Natural killer cell (primary cell): ENCODE data around the gene SHKBP1. TPM values are rescaled to one million over a fixed set of nuclear protein-coding genes. Genes with fewer than 3 reads are reported as not detected.
A peak's percentile ranks its signal among the peaks of the same experiment; 100 is the strongest.

Experiments used
- ATAC-seq, 3 donors: fragments of 150-1000 bp in 2 of 3; fragments of 200-7000 bp in 1 of 3; cut with Tn5 transposase; 1 replicate in 1 of 3; 2 replicates in 2 of 3; pipeline ENCODE4 v1.10.0; 2021; ENCODE audit warnings: mild to moderate bottlenecking in 2 of 3, moderate library complexity in 2 of 3
- DNase-seq, 2 donors: peaks; one replicate each; pipeline versions ENCODE4 v3.0.0 to v3.0.0-alpha.2; 2013 to 2021; ENCODE audit warnings: mixed read lengths in 1 of 2
- H3K27ac ChIP-seq: one replicate; pipeline ENCODE4 v1.5.1; 2013; ENCODE audit warnings: mild to moderate bottlenecking, low read length
- H3K27me3 ChIP-seq: one replicate; pipeline ENCODE4 v1.6.1; 2013; ENCODE audit warnings: low read length; ENCODE audit not compliant: control insufficient read depth, insufficient read depth
- H3K36me3 ChIP-seq: one replicate; pipeline ENCODE4 v1.6.1; 2013; ENCODE audit warnings: low read length; ENCODE audit not compliant: control insufficient read depth, insufficient read depth
- H3K4me1 ChIP-seq: one replicate; pipeline ENCODE4 v1.6.1; 2013; ENCODE audit warnings: low read length; ENCODE audit not compliant: control insufficient read depth, insufficient read depth
- H3K4me3 ChIP-seq: one replicate; pipeline ENCODE4 v1.5.1; 2013; ENCODE audit warnings: low read length
- H3K9me3 ChIP-seq: one replicate; pipeline ENCODE4 v1.6.1; 2013; ENCODE audit warnings: low read length; ENCODE audit not compliant: control insufficient read depth, insufficient read depth
- H3K27ac Mint-ChIP-seq, 2 donors: one replicate each; pipeline ENCODE4 v1.8.0; 2022; ENCODE audit warnings: mild to moderate bottlenecking in 2 of 2, mixed read lengths in 2 of 2, moderate library complexity in 1 of 2
- H3K27me3 Mint-ChIP-seq, 2 donors: one replicate each; pipeline ENCODE4 v1.8.0; 2022; ENCODE audit warnings: low read depth in 2 of 2, mixed read lengths in 2 of 2
- H3K36me3 Mint-ChIP-seq: one replicate; pipeline ENCODE4 v1.8.0; 2022; ENCODE audit warnings: mixed read lengths
- H3K4me1 Mint-ChIP-seq, 2 donors: one replicate each; pipeline ENCODE4 v1.8.0; 2022; ENCODE audit warnings: mixed read lengths in 2 of 2
- H3K4me3 Mint-ChIP-seq: one replicate; pipeline ENCODE4 v1.8.0; 2022; ENCODE audit warnings: mild to moderate bottlenecking, moderate library complexity, mixed read lengths
- H3K9me3 Mint-ChIP-seq, 2 donors: one replicate each; pipeline ENCODE4 v1.8.0; 2022; ENCODE audit warnings: mixed read lengths in 2 of 2
- WGBS: methylation state at CpG from one replicate; pipeline ENCODE4 v1.1.7; 2013; ENCODE audit warnings: missing lambda C conversion rate; ENCODE audit not compliant: insufficient coverage; 5-methylcytosine and 5-hydroxymethylcytosine counted together
- intact Hi-C: fragments of 100-400 bp; cut with micrococcal nuclease; formaldehyde crosslinking; loops from one replicate; pipeline ENCODE4 v1.14.2; 2022
- total RNA-seq, 4 donors: library from RNA; stranded (reverse); fragments of 120-200 nt in 1 of 4; gene quantifications; one replicate each; pipeline versions ENCODE4 v1.2.3 to v1.2.4, GENCODE V29; 2013 to 2022
- TF ChIP-seq, protein P1 (sequence below): fragments of 200-600 bp; IDR thresholded peaks from one replicate; pipeline ENCODE4 v1.8.0; 2022; ENCODE audit warnings: antibody characterized with exemption

SHKBP1 gene
- total RNA-seq, 3 donors from 2014 or later (not counting 1 experiment from before 2014, with no cell fraction given): 209 to 224 (median 209) TPM

DNA sequence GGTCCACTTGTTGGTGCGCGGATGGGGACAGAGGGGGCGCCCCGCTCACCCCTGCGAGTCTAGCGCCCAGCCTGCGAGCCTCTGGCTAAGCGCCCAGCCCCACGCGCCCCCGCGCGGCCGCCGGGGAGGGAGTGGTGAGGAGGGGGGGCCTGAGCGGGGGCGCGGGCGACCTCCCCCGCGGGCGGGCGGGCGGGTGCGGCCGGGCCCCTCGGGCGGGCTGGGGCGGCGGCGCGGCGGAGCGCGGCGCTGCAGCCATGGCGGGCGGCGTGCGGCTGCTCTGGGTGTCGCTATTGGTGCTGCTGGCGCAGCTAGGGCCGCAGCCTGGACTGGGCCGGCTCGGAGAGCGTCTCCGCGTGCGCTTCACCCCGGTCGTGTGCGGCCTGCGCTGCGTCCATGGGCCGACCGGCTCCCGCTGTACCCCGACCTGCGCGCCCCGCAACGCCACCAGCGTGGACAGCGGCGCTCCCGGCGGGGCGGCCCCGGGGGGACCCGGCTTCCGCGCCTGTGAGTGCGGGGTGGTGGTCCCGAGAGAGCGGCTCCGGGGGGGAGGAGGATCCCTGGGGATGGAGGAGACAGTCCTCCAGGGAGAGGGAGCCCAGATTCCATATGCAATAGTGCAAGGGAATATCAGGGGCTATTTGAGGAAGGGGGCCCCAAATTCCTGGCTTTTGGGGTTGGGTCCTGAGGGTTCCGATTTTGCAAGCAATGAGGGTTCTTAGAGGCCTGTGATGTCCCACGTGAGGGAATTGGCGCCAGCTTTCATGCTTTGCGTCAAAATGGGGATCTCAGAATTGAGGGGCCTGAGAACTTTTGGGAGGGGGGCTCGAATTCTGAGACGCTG, 24.7 kb downstream of the SHKBP1 start, which contains the start of gene LTBP4:
LTBP4 (plus strand) TSS at position 236 of the 841 bp plus-strand sequence; CDS start at position 255, 19 bp downstream.
- Histone ChIP-seq H3K27me3 (peaks cover 54% of the 10 kb centered on the region), H3K4me3 (no peak within 1 kb of the TSS), H3K36me3 (no peaks in the 10 kb centered on the region), H3K27ac (no peak within 1 kb of the TSS), H3K4me1 (peaks cover 90% of the 10 kb centered on the region), H3K9me3 (no peaks in the 10 kb centered on the region)
- TF ChIP-seq, protein P1, sequence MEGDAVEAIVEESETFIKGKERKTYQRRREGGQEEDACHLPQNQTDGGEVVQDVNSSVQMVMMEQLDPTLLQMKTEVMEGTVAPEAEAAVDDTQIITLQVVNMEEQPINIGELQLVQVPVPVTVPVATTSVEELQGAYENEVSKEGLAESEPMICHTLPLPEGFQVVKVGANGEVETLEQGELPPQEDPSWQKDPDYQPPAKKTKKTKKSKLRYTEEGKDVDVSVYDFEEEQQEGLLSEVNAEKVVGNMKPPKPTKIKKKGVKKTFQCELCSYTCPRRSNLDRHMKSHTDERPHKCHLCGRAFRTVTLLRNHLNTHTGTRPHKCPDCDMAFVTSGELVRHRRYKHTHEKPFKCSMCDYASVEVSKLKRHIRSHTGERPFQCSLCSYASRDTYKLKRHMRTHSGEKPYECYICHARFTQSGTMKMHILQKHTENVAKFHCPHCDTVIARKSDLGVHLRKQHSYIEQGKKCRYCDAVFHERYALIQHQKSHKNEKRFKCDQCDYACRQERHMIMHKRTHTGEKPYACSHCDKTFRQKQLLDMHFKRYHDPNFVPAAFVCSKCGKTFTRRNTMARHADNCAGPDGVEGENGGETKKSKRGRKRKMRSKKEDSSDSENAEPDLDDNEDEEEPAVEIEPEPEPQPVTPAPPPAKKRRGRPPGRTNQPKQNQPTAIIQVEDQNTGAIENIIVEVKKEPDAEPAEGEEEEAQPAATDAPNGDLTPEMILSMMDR: no peak
- no peak for ATAC-seq
- Mint-ChIP-seq H3K4me1 (peaks cover 41 to 69% of the 10 kb centered on the region in 2 donors), H3K9me3 (no peaks in the 10 kb centered on the region), H3K27me3 (peaks cover 14 to 48% of the 10 kb centered on the region in 2 donors), H3K36me3 (no peaks in the 10 kb centered on the region), H3K27ac (peak within 1 kb of the TSS in 1 of 2 donors; percentile 37), H3K4me3 (peak within 1 kb of the TSS; percentile 61)
- DNase-seq: peak in 1 of 2 donors; percentile 61
- intact Hi-C loops: loop anchor here (10.0 kb wide), 1 partner anchor 943 kb away; no protein-coding TSS in a partner anchor
- under 1% methylated on average over 80 of the region's 82 CpGs for WGBS

DNA sequence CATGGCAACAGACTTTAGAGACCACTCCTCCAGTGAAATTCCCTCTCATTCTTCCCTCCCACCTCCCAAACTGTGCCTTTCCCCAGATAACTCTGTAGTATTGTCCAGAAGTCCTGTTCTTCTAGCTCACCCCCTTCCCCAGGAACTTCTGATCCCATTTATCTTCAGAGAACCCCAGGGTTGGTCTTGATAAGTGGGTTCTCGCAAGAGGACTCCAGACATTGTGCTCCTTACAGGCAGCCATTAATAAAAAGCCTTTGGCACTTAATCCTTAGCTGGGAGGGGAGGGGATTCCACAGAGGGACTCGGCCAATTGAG, 26.4 kb downstream of the SHKBP1 start:
- Mint-ChIP-seq H3K36me3 (no peaks in the 10 kb centered on the region), H3K4me1 (peaks cover 36 to 66% of the 10 kb centered on the region in 2 donors), H3K27me3 (peaks cover 8 to 40% of the 10 kb centered on the region in 2 donors), H3K27ac (peak overlapping the region in 1 of 2 donors; percentile 87), H3K4me3 (no peak overlapping the region), H3K9me3 (no peaks in the 10 kb centered on the region)
- Histone ChIP-seq H3K4me3 (no peak overlapping the region), H3K9me3 (no peaks in the 10 kb centered on the region), H3K36me3 (no peaks in the 10 kb centered on the region), H3K4me1 (peaks cover 80% of the 10 kb centered on the region), H3K27ac (no peak overlapping the region), H3K27me3 (peaks cover 41% of the 10 kb centered on the region)
- 85% methylated on average over 2 of the region's 2 CpGs for WGBS
- TF ChIP-seq, protein P1: no peak
- DNase-seq (no peak), ATAC-seq (no peak)
- intact Hi-C loops: loop anchor here (10.0 kb wide), 1 partner anchor 942 kb away; no protein-coding TSS in a partner anchor

DNA sequence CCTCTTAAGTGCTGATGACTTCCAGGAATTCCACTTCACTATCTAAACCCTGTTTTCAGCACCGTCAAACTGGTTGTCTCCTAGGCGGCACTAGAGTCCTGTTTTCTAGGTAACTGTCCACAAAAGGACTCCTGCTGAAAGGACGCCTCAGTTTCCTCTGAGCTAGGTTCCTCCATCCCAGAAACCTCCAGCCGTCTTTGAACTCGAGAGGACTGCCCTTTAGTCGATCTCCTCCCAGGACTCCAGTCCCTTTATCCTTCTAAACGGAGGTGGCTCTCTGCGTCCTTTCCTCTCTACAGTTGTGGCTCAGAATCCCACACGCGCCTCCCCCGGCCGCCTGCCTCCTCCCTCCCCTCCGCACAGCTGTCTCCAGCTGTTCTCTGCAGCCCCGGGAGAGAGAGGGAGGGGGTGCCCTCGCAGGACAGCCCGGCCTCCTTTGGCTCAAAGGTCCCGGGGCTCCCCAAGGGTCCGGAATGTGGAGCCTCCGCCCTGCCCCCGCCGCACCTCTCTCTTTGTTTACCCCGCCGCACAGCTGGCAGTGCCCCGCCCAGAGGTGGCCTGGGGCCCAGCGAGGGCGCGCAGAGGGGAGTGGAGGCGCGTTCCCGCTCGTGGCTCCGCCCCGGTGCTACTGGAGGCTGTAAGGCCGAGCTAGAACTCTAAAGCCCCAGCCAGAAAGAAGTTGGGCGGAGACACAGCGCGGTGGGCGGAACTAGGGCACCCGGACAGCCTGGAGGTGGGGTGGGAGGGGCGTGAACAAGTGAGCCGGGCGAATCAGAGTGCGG, 26.9 kb downstream of the SHKBP1 start:
- 7% methylated on average over 42 of the region's 43 CpGs for WGBS
- intact Hi-C loops: loop anchor here (2.0 to 10.0 kb wide), 3 partner anchors 33 to 941 kb away; no protein-coding TSS in a partner anchor
- Histone ChIP-seq H3K36me3 (no peaks in the 10 kb centered on the region), H3K27ac (peak overlapping the region; percentile 2), H3K9me3 (no peaks in the 10 kb centered on the region), H3K27me3 (peaks cover 35% of the 10 kb centered on the region), H3K4me3 (peak overlapping the region; percentile 22), H3K4me1 (peaks cover 74% of the 10 kb centered on the region)
- no peaks in the 10 kb centered on the region for H3K36me3 Mint-ChIP-seq
- no peaks in the 10 kb centered on the region for H3K9me3 Mint-ChIP-seq
- H3K4me1 Mint-ChIP-seq: peaks cover 38 to 70% of the 10 kb centered on the region in 2 donors
- peak; percentile 77 to 89 (median 78) for ATAC-seq
- H3K27me3 Mint-ChIP-seq: peaks cover 8 to 36% of the 10 kb centered on the region in 2 donors
- peak overlapping the region; percentile 75 to 87 for H3K27ac Mint-ChIP-seq
- TF ChIP-seq, protein P1: no peak
- H3K4me3 Mint-ChIP-seq: peak overlapping the region; percentile 89
- peak; percentile 92 to 98 for DNase-seq
